GM12874 (cell line): ENCODE results near the gene FAHD2A.

Experiments used
- CTCF ChIP-seq: IDR thresholded peaks from 2 replicates; pipeline ENCODE4 v1.5.1; 2011; ENCODE audit warnings: low read depth, mild to moderate bottlenecking, control low read depth, low read length, moderate library complexity; ENCODE audit not compliant: insufficient read depth

Gene FAHD2A, protein sequence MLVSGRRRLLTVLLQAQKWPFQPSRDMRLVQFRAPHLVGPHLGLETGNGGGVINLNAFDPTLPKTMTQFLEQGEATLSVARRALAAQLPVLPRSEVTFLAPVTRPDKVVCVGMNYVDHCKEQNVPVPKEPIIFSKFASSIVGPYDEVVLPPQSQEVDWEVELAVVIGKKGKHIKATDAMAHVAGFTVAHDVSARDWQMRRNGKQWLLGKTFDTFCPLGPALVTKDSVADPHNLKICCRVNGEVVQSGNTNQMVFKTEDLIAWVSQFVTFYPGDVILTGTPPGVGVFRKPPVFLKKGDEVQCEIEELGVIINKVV

GRCh38 chr2:95402370-95403203, at the start of gene FAHD2A:
Gene FAHD2A (plus strand): TSS chr2:95402708. CDS start chr2:95405559, 2,851 bp downstream.
- no peak for TF ChIP-seq CTCF

- no peak for TF ChIP-seq CTCF
Observed at GRCh38 chr2:95353055-95353575, 49.4 kb upstream of the FAHD2A start.

- no peak for TF ChIP-seq CTCF
Observed at GRCh38 chr2:95353613-95354468, 48.7 kb upstream of the FAHD2A start.

DNA sequence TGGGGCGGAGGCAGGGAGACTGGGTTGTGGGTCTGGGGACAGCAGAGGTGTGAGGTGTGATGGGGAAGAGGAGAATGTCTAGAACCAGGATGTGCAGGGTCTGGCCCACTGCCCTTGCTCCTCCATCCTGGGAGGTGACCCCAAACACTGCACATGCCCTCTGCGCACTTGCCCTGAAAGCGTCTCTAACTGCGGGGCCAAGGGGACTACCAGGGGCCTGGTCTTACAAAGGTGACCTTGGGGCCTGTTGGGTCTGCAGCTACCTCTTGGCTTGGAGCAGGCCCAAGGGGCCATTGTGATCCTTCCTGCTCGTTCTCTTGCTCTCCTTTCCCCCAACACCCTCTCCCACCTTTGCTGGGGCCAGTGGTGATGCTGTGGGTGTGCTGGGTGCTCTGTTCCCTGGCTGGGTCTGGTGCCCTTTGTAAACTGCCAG, 48.0 kb upstream of the FAHD2A start:
- no peak for TF ChIP-seq CTCF

DNA sequence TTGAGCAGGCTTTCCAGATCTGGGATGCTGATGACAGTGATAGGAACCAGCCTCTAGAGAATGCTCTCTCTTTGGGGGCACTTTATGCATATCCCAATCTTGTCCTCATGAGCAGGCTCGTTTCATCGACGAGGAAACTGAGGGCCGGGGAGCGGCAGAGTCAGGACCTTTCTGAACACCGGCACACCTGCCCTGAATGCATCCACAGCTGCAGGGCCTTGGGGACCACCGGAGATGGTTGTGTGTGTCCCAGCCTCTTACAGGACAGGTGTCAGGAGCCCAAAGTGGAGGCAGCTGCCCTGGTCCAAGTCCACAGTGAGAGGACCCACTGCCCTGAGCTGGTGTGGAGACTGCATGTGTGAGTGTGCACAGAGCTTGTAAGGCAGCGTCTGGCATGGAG, 47.6 kb upstream of the FAHD2A start:
- no peak for TF ChIP-seq CTCF

DNA sequence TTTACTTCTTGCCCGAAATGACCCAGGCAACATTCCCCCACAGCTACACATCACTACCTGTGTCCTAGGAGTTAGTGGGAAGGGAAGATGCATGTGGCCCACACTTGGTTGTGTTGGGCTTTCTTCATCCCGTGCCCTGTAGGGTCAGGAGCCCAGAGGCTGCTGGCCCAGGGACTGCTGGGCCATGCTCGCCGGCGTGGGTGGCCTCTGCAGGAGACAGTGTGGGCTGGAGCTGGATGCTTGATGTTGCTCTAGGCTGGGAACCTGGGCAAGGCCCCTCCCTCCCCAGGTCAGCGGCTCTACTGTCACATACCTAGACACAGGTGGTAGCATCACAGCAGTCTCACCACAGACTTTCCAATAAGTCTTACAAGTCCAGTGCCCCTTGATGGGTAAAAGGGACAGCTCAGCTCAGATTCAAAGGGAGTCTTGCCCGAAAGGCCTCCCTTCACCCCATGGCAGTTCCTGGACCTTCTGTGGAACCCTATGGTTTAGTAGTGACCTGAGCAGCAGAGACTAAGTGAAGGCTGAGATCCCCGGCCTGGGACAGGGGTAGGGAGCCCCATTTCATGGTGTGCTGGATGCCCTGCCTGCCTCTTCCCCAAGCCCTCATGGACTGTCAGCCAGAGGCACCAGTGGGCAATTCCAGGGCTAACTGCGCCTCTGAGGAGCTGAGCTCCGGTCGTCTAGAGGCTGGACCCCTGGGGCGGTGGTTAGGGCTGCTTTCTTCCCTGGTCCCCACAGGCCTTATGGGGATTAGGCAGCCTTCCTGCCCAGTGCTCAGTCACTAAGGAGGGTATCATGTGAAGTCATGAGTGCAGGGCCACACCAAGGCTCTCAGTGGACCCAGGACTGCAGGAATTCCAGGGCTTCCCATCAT, 45.4 kb upstream of the FAHD2A start:
- TF ChIP-seq CTCF: no peak
